ENCODE measurements around the gene FN3K.

FN3K gene

DNA sequence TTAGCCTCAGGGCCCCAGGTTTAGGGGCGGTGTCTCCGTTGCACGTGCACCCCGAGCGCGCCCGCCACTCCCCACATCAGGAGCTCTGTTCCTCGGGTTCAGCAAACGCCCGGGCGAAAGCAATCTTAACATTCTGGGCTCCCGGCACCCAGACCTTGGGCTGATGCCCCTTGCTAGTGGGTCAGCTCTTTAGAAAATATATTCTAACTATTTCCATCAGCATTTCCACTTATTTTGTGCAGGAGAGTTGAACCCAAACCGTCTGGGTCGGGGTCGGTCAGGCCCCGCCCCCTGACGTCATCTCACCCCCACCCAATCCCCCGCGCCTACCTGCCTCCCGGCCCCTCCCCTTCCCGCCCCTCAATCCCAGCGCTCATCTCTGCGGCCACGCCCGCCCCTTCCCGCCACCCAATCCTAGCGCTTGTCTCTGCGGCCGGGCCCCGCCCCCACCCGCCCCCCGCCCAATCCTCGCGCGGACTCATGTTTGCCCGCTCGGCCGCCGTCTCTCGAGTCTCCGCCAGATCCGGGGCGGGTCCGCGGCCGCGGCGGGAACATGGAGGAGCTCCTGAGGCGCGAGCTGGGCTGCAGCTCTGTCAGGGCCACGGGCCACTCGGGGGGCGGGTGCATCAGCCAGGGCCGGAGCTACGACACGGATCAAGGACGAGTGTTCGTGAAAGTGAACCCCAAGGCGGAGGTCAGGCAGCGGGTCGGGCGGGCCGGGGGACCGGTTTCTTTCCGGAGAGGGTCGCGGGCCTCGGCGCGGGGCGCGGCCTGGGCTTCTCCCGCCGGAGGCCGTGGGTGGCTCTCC lies 19.0 kb upstream of the FN3K start, which contains the start of gene FN3KRP:
FN3KRP (plus strand) TSS at position 504 of the 808 bp plus-strand sequence; CDS start at position 554, 50 bp downstream.
- Mint-ChIP-seq H3K36me3 (ENCODE audit: low read depth) (peaks cover 18% of the 10 kb centered on the region), H3K4me3 (peak within 1 kb of the TSS; percentile 95), H3K27me3 (no peaks in the 10 kb centered on the region), H3K9me3 (no peaks in the 10 kb centered on the region), H3K27ac (peak within 1 kb of the TSS; percentile 95), H3K4me1 (ENCODE audit: low read depth) (peaks cover 23% of the 10 kb centered on the region)

DNA sequence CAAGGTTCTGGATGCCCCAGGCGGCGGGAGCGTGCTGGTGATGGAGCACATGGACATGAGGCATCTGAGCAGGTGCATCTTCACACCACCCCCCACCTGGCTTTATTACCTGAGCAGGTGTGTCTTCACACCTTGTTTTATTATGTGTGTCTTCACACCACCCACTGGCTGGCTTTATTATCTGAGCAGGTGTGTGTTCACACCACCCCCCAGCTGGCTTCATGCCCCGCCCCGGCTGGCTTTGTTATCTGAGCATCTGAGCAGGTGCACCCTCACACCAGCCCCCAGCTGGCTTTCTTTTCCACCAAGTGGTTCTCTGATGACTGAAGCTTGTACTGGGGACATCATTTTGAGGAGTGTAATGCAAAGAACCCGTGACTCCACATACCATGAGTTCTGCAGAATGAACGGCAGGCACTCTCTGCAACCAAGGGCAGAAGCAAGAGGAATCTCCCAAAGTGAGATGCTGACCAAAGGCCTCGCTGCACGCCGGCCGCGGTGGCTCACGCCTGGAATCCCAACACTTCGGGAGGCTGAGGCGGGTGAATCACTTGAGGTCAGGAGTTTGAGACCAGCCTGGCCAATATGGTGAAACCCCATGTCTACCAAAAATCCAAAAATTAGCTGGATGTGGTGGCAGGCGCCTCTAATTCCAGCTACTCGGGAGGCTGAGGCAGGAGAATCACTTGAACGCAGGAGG lies 16.3 kb upstream of the FN3K start:
- no peaks in the 10 kb centered on the region for H3K27me3 Mint-ChIP-seq
- H3K4me3 Mint-ChIP-seq: no peak overlapping the region
- H3K36me3 Mint-ChIP-seq (ENCODE audit: low read depth): peaks cover 33% of the 10 kb centered on the region

DNA sequence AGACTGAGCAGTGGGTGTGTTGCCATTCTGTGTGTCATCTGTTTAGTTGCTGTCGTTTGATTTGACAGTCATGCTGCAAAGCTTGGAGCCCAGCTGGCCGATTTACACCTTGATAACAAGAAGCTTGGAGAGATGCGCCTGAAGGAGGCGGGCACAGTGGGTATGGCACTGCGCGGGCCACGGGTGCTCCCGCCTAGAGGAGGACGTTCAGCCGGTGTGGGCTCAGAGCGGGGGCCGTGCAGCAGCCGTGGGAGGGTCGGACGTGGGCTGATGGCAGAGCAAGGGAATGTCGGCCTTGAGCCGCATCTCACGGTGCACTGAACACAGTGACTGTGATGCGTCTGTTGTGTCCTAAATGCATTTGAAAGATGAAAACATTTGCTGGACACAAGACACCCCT lies 15.2 kb upstream of the FN3K start:
- Mint-ChIP-seq H3K9me3 (no peaks in the 10 kb centered on the region), H3K4me1 (ENCODE audit: low read depth) (peaks cover 23% of the 10 kb centered on the region), H3K27ac (no peak overlapping the region), H3K36me3 (ENCODE audit: low read depth) (peaks cover 33% of the 10 kb centered on the region), H3K4me3 (no peak overlapping the region), H3K27me3 (no peaks in the 10 kb centered on the region)

More for the DNA sequence above, 16.3 kb upstream of the FN3K start:
- Mint-ChIP-seq H3K27ac (no peak overlapping the region), H3K4me1 (ENCODE audit: low read depth) (peaks cover 23% of the 10 kb centered on the region), H3K9me3 (no peaks in the 10 kb centered on the region)

DNA sequence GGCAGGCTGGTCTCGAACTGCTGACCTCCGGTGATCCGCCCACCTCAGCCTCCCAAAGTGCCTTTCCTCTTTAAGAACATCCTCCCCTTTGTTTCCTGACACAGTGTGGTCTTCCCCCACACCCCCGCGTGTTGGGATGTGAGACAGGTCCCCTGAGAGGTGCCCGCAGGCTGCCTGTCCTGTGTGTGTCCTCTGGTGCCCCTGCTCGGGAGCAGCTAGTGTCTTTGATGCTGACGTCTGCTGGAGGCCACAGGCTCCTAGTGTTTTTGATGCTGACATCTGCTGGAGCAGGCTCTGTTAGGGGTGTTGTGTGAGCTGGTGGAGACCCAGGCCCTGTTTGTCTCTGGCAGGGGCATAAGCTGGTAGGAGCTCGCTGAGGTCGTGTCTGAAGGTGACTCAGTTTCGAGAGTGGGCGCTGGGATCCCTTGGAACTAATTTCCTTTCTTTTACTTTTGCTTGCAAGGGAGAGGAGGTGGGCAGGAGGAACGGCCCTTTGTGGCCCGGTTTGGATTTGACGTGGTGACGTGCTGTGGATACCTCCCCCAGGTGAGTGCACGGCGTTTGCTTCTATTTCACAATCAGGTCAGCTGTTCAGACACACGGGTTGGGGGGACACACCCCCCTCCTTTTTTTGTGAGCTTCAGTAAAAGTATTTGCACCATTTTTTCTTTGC lies 12.9 kb upstream of the FN3K start:
- H3K27ac Mint-ChIP-seq: no peak overlapping the region

DNA sequence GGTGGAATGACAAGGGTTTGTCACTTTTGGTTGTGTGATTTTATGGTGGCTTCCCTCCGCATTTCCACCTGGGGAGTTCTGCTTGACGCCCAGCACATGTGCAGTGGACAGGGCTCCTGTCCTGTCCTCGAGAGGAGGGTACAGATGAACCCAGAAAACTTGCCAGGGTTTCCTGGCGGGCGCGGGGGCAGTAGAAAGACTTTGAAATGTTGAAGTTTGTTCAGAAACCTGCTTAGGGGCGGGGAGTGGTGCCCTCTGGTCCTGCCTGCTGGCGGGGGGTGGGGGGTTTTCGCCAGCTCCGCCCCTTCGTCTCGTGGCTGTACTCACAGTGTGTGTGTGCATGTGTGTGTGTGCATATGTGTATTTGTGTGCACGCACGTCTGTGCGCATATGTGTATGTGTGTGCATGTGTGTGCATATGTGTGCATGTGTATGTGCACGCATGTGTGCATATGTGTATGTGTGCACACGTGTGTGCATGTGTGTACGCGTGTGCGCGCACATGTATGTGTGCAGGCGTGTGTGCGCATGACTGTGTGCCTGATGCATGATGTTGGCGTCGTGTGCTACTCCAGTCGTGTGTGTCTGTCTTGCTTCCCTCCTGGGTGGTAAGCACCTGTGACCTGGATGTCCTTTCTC lies 12.1 kb upstream of the FN3K start:
- Mint-ChIP-seq H3K27ac (no peak overlapping the region), H3K27me3 (no peaks in the 10 kb centered on the region), H3K36me3 (ENCODE audit: low read depth) (peaks cover 39% of the 10 kb centered on the region), H3K9me3 (no peaks in the 10 kb centered on the region), H3K4me1 (ENCODE audit: low read depth) (peaks cover 4% of the 10 kb centered on the region), H3K4me3 (no peak overlapping the region)

More for the DNA sequence above, 12.9 kb upstream of the FN3K start:
- peaks cover 13% of the 10 kb centered on the region for H3K4me1 Mint-ChIP-seq (ENCODE audit: low read depth)
- no peaks in the 10 kb centered on the region for H3K9me3 Mint-ChIP-seq
- H3K36me3 Mint-ChIP-seq (ENCODE audit: low read depth): peaks cover 39% of the 10 kb centered on the region
- no peaks in the 10 kb centered on the region for H3K27me3 Mint-ChIP-seq
- no peak overlapping the region for H3K4me3 Mint-ChIP-seq

DNA sequence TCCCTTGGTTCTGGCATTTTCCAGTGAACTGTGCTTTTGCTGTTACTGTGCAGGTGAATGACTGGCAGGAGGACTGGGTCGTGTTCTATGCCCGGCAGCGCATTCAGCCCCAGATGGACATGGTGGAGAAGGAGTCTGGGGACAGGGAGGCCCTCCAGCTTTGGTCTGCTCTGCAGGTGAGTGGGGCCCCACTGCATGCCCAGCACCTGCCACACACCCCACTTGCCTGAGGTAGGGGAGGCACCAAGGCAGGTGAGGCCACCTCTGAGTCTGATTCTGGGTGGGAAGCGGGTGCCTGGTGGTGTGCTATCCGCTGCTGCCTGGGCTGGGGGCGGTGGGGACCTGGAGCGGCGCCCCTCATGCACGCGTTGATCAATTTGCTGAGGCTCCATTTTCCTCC lies 9.0 kb upstream of the FN3K start:
- Mint-ChIP-seq H3K36me3 (ENCODE audit: low read depth) (peaks cover 35% of the 10 kb centered on the region), H3K27ac (no peak overlapping the region), H3K4me3 (no peak overlapping the region), H3K9me3 (no peaks in the 10 kb centered on the region), H3K27me3 (no peaks in the 10 kb centered on the region), H3K4me1 (ENCODE audit: low read depth) (no peaks in the 10 kb centered on the region)

DNA sequence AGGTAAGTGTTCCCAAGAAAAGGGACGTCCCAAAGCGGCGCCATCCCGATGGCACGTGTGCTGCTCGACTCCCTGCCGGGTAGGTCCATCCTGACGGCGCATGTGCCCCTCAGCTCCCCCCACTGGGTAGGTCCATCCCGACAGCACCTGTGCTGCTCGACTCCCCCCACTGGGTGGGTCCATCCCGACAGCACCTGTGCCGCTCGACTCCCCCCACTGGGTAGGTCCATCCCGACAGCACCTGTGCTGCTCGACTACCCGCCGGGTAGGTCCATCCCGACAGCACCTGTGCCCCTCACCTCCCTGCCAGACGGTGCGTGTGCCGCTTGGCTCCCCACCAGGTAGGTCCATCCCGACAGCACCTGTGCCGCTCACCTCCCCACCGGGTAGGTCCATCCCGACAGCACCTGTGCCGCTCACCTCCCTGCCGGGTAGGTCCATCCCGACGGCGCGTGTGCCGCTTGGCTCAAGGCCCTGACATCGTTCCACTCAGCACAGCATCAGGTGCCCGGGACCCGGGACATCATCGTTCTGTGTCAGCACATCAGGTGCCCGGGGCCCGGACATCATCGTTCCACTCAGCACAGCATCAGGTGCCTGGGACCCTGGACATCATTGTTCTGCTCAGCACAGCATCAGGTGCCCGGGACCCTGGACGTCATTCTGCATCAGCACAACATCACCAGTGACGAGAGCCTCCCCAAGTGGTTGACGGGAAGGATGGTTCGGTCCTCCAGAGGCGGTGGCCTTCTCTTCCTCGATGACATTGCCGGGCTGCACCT lies 5.7 kb upstream of the FN3K start:
- H3K27ac Mint-ChIP-seq: no peak overlapping the region

DNA sequence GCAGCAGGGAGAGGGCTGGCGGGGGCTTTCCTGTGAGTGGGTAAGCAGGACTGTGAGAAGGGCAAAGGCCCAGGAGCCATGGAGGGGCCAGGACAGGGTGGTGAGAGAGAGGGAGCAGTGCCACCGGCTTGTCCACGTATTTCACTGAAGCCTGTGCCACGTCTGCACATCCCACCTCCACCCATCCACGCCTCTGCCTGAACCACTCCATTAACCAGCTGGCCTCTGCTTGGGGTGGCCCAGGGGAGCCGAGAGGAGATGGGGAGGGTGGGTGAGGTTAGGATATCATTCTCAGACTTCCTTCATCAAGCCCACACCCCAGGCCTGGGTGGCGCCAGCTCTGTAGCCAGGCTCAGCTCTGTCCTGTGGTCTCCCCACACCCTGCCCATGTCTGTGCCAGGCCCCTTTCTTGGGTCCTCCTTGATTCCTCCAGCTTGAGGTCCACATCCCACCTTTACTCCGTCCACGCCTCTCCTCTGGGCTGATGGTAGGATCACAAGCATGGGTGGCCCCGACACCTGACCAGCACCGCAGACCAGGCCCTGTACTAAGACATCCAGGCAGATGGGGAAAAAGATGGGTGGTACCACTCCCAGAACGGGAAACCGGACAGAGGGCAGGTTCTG lies 3.2 kb upstream of the FN3K start:
- H3K9me3 Mint-ChIP-seq: no peaks in the 10 kb centered on the region
- H3K4me3 Mint-ChIP-seq: no peak overlapping the region
- peaks cover 2% of the 10 kb centered on the region for H3K4me1 Mint-ChIP-seq (ENCODE audit: low read depth)
- H3K36me3 Mint-ChIP-seq (ENCODE audit: low read depth): peaks cover 30% of the 10 kb centered on the region
- no peak overlapping the region for H3K27ac Mint-ChIP-seq
- H3K27me3 Mint-ChIP-seq: peaks cover 4% of the 10 kb centered on the region

More for the DNA sequence above, 5.7 kb upstream of the FN3K start:
- Mint-ChIP-seq H3K9me3 (no peaks in the 10 kb centered on the region), H3K4me3 (no peak overlapping the region), H3K27me3 (no peaks in the 10 kb centered on the region), H3K36me3 (ENCODE audit: low read depth) (peaks cover 34% of the 10 kb centered on the region), H3K4me1 (ENCODE audit: low read depth) (no peaks in the 10 kb centered on the region)

DNA sequence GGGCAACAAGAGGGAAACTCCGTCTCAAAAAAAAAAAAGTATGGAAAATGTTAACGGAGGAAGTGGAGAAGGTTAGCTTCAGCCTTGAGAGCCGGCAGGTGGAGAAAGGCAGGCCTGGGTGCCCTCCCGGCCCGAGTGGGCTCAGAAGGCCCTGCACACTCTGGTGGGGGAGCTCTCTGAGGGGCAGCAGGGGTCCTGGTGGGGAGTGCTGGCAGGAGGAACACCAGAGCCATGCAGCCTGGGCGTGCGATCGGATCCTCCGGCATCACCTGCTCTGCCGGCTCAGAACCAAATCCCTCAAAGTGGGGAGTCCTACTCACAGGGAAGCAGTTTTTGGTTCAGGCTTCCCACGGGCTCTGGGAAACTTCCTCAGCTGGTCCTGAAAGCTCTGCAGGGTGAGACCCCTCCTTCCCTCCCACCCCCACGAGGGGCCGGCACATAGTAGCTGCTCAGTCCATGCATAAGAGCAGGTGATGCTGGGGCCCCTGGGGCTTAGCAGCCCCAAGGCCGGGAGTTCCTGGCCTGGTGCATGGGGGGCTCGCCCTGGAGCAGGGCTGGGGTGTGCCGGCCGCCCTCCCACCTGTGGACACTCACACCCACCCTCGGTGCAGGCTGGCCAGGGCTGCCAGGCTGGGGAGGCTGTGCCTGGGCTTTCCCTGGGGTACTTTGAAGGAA lies 1.2 kb downstream of the FN3K start:
- Mint-ChIP-seq H3K27me3 (peaks cover 4% of the 10 kb centered on the region), H3K4me1 (ENCODE audit: low read depth) (peaks cover 2% of the 10 kb centered on the region), H3K27ac (no peak overlapping the region), H3K36me3 (ENCODE audit: low read depth) (peaks cover 31% of the 10 kb centered on the region), H3K4me3 (no peak overlapping the region), H3K9me3 (peaks cover 16% of the 10 kb centered on the region)

DNA sequence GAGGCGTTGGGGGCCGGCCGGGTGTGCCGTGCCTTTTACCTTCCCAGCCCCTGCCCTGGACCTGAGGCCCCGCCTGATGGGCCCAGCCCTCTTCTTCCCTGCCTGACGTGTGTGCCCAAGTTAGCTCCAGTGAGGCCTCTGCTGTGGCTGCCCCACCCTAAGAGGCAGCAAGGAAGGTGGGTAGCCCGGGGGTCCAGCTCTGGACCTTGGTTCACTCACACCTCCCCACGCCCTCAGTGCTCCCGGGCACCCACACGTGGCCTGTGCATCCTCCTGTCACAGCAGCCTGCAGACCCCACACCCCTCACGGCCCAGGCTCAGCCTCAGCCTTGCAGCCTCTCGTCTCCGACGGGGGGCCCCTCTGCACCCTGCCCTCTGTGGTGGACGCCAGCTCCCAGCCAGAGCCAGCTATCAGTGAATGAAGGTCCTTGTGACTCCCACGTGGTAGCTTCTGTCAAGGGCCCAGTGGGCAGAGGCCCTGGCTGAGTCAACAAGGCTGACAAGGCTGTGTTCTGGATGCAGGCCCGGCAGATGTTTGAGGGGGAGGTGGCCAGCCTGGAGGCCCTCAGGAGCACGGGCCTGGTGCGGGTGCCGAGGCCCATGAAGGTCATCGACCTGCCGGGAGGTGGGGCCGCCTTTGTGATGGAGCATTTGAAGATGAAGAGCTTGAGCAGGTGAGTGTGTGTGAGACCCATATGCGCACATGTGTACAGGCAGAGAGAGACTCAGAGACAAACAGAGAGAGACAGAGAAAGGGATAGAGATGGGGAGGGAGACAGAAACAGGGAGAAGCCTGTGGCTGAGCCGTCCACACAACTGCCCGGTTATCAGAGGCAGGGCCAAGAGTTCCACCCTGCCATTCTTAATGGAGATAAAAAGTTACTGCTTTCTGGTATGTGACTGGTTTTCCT lies 2.8 kb downstream of the FN3K start:
- Mint-ChIP-seq H3K9me3 (peaks cover 20% of the 10 kb centered on the region), H3K27me3 (peaks cover 4% of the 10 kb centered on the region), H3K36me3 (ENCODE audit: low read depth) (peaks cover 28% of the 10 kb centered on the region), H3K27ac (no peak overlapping the region), H3K4me3 (no peak overlapping the region), H3K4me1 (ENCODE audit: low read depth) (peaks cover 2% of the 10 kb centered on the region)

DNA sequence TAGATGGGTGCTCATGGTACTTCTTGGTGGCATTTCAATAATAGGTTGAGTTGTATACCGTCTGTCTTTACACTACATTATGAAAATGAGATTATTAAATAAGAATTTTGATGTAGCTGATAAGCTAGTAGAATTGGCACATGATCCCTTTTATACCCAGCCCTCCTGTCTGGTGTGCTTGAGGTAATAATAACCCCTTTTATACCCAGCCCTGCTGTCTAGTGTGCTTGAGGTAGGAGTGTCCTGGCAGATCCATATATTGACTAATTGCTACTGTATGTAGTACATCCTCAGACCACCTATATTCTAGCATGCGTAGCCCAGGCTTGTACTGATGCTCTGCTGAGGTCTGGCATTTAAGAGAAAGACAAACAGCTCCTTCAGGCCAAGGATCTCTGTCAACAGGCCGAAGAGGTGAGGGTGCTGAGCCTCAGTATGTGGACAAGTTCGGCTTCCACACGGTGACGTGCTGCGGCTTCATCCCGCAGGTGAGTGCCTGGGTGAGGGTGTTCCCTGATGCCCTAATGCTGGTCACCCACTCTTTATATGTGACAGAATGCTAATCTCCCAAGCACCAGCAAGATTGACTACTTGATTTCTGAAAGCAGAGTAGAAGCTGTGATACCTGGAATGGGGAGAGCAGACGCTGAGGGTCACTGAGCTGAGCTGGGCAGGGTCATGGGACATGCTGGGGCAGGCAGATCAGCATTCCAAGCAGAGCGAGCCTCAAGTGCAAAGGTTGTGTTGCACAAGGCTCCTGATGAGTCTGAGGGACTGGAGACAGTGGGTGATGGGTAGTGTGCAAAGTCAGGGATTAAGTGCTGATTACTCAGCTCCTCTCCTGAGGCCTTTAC lies 5.7 kb downstream of the FN3K start:
- Mint-ChIP-seq H3K36me3 (ENCODE audit: low read depth) (peaks cover 24% of the 10 kb centered on the region), H3K27me3 (peaks cover 3% of the 10 kb centered on the region), H3K4me3 (no peak overlapping the region), H3K4me1 (ENCODE audit: low read depth) (no peaks in the 10 kb centered on the region), H3K27ac (no peak overlapping the region), H3K9me3 (peaks cover 22% of the 10 kb centered on the region)
